ENCODE data around the gene APBA2.

The APBA2 gene

DNA sequence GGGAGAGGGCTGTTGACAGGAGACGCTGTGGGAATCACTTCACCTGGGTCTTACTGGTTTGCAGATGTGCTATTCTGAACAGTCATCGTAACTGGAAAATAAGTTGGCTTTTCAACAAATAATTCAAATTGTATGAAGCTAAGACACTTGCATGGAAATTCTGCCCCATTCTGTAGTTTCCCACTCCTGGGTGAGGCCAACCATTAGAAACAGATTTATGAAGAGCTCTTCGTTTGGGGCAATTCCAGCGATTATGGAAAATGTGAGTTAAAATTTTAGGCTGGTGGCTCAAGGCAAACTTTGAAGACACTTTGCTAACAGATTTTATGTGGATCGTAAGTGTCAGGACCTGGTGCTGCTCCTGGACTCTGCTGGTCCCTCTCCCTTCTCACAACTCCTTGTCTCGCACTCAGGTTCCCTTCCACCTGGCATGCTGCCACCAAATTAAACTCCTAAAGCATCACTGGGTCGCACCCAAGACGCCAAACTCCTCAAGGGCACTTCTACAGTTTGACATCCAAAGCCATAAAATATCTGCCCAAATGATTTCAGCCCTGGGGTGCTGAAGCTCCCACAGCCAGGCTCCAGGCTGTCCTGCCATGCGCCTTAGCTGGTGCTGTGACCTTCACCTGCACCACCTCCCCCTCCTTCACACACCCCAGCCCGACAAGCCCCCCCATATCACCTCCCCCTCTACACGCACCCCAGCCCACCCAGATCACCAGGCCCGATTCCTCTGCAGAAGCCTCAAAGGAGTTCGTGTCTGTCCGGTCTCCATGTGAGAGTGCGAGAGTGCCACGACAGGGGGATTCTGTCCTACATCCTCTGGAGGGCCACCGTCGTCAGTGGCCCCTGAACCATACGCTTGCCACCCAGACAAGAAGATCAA lies 245.4 kb downstream of the APBA2 start:
- H3K4me1 ChIP-seq: peaks cover 8% of the 10 kb centered on the region

GRCh38 chr15:29131840-29132420 lies 246.2 kb downstream of the APBA2 start:
- no peaks in the 10 kb centered on the region for H3K36me3 ChIP-seq
- H3K4me3 ChIP-seq (ENCODE audit: low read depth, low read length): no peak overlapping the region
- H3K4me1 ChIP-seq: peaks cover 4% of the 10 kb centered on the region
- no peaks in the 10 kb centered on the region for H3K27me3 ChIP-seq
- no peak for DNase-seq
- no peaks in the 10 kb centered on the region for H3K9me3 ChIP-seq
- TF ChIP-seq, protein P1, sequence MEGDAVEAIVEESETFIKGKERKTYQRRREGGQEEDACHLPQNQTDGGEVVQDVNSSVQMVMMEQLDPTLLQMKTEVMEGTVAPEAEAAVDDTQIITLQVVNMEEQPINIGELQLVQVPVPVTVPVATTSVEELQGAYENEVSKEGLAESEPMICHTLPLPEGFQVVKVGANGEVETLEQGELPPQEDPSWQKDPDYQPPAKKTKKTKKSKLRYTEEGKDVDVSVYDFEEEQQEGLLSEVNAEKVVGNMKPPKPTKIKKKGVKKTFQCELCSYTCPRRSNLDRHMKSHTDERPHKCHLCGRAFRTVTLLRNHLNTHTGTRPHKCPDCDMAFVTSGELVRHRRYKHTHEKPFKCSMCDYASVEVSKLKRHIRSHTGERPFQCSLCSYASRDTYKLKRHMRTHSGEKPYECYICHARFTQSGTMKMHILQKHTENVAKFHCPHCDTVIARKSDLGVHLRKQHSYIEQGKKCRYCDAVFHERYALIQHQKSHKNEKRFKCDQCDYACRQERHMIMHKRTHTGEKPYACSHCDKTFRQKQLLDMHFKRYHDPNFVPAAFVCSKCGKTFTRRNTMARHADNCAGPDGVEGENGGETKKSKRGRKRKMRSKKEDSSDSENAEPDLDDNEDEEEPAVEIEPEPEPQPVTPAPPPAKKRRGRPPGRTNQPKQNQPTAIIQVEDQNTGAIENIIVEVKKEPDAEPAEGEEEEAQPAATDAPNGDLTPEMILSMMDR (IDR thresholded peaks at IDR 0.05; ENCODE audit: low read depth, low read length): no peak

More for the DNA sequence above, 245.4 kb downstream of the APBA2 start:
- no peaks in the 10 kb centered on the region for H3K27me3 ChIP-seq
- no peak overlapping the region for H3K4me3 ChIP-seq (ENCODE audit: low read depth, low read length)
- H3K9me3 ChIP-seq: no peaks in the 10 kb centered on the region
- DNase-seq: no peak
- H3K36me3 ChIP-seq: no peaks in the 10 kb centered on the region
- TF ChIP-seq, protein P1 (IDR thresholded peaks at IDR 0.05; ENCODE audit: low read depth, low read length): no peak

DNA sequence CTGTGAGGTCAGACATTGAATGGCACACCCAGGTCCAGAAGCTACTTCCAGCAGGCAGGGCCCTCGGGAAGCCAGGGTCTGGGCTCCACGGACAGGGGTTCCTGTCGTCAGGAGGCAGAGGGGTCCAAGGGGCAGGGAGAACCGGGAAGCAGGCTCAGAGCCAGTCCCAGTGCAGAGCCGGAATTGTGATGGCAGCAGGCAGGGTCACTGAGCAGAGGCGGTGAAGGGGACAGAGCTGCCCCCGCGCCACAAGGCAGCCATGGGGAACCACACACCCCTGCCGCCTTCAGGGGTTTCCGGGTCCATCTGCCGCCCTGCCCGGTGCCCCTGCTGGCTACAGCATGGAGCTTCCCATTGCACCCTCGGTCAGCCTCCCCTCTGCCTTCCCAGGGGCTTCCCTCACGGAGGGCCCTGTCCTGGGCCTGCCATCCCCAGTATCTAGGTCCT lies 247.0 kb downstream of the APBA2 start:
- H3K4me1 ChIP-seq: peaks cover 1% of the 10 kb centered on the region; the same call in 1 of the 2 replicates
- no peaks in the 10 kb centered on the region for H3K9me3 ChIP-seq
- H3K36me3 ChIP-seq: no peaks in the 10 kb centered on the region
- H3K4me3 ChIP-seq (ENCODE audit: low read depth, low read length): no peak overlapping the region
- DNase-seq: no peak
- TF ChIP-seq, protein P1 (IDR thresholded peaks at IDR 0.05; ENCODE audit: low read depth, low read length): no peak
- H3K27me3 ChIP-seq: no peaks in the 10 kb centered on the region

GRCh38 chr15:29133321-29133720 lies 247.5 kb downstream of the APBA2 start:
- Histone ChIP-seq H3K4me1 (no peaks in the 10 kb centered on the region), H3K4me3 (ENCODE audit: low read depth, low read length) (no peak overlapping the region), H3K36me3 (no peaks in the 10 kb centered on the region), H3K27me3 (no peaks in the 10 kb centered on the region), H3K9me3 (no peaks in the 10 kb centered on the region)
- no peak for DNase-seq
- TF ChIP-seq, protein P1 (IDR thresholded peaks at IDR 0.05; ENCODE audit: low read depth, low read length): no peak

GRCh38 chr15:29133791-29134190 lies 248.0 kb downstream of the APBA2 start:
- no peaks in the 10 kb centered on the region for H3K36me3 ChIP-seq
- H3K9me3 ChIP-seq: no peaks in the 10 kb centered on the region
- H3K4me1 ChIP-seq: no peaks in the 10 kb centered on the region
- H3K4me3 ChIP-seq (ENCODE audit: low read depth, low read length): no peak overlapping the region
- TF ChIP-seq, protein P1 (IDR thresholded peaks at IDR 0.05; ENCODE audit: low read depth, low read length): no peak
- H3K27me3 ChIP-seq: no peaks in the 10 kb centered on the region
- DNase-seq: no peak

- no peaks in the 10 kb centered on the region for H3K9me3 ChIP-seq
- TF ChIP-seq, protein P1 (IDR thresholded peaks at IDR 0.05; ENCODE audit: low read depth, low read length): no peak
- no peak for DNase-seq
- H3K27me3 ChIP-seq: no peaks in the 10 kb centered on the region
- no peaks in the 10 kb centered on the region for H3K36me3 ChIP-seq
- H3K4me1 ChIP-seq: no peaks in the 10 kb centered on the region
- H3K4me3 ChIP-seq (ENCODE audit: low read depth, low read length): no peak overlapping the region
Measured at GRCh38 chr15:29134239-29134638, 248.5 kb downstream of the APBA2 start.

Measured in BE2C (cell line).